Caco-2 (cell line): Measurements from ENCODE around the gene MDH1B. TPM values are rescaled to one million over a fixed set of nuclear protein-coding genes. Genes with fewer than 3 reads are reported as not detected.
"Not testable (repeated sequence)": the region's sequence is repeated elsewhere in the genome, so short reads cannot be mapped to it uniquely, and the experiment has no call there.

Source experiments
- BruUV-seq: library from RNA; stranded (reverse); fragments of 400-500 nt; replicated peaks from 2 replicates; lab custom pipeline; 2021; lab: Mats Ljungman, UMichigan
- CTCF ChIA-PET: fragments of 300-600 bp; sonication (Branson Sonifier 250); formaldehyde crosslinking; loops from one replicate; lab custom pipeline; 2022; ENCODE audit warnings: antibody characterized with exemption; lab: Charles Lee
- POLR2A ChIA-PET: fragments of 300-600 bp; sonication (Branson Sonifier 250); formaldehyde crosslinking; loops from one replicate; lab custom pipeline; 2022; ENCODE audit warnings: antibody characterized with exemption; lab: Charles Lee
- DNase-seq, 2 experiments: peaks; one replicate each; pipeline versions ENCODE4 v3.0.0 to v3.0.0-alpha.2; 2020 to 2022
- H3K27me3 ChIP-seq: replicated peaks from 2 replicates; pipeline ENCODE4 v1.6.0; 2011; ENCODE audit warnings: low read length; ENCODE audit not compliant: control insufficient read depth, insufficient read depth
- H3K36me3 ChIP-seq: 2 replicates; pipeline ENCODE4 v1.5.1; 2011; ENCODE audit warnings: low read length; ENCODE audit not compliant: control insufficient read depth, insufficient read depth
- H3K4me1 ChIP-seq: fragments of 250-450 bp; sonication (Bioruptor Pico); 2 replicates; pipeline ENCODE4 v1.5.1; 2020; ENCODE audit warnings: mild to moderate bottlenecking
- H3K4me3 ChIP-seq: 2 replicates; pipeline ENCODE4 v1.5.1; 2011; ENCODE audit warnings: low read depth, mild to moderate bottlenecking, control low read depth, low read length
- H3K9me3 ChIP-seq: fragments of 250-450 bp; sonication (Bioruptor Pico); 2 replicates; pipeline ENCODE4 v1.5.1; 2020; ENCODE audit warnings: mild to moderate bottlenecking, moderate library complexity
- H3K27ac Mint-ChIP-seq: one replicate; pipeline ENCODE4 v1.8.0; 2022; ENCODE audit warnings: mixed read lengths; ENCODE audit not compliant: unreplicated experiment
- H3K27me3 Mint-ChIP-seq: one replicate; pipeline ENCODE4 v1.8.0; 2022; ENCODE audit warnings: mixed read lengths; ENCODE audit not compliant: insufficient read depth, unreplicated experiment
- H3K36me3 Mint-ChIP-seq: one replicate; pipeline ENCODE4 v1.8.0; 2022; ENCODE audit warnings: mild to moderate bottlenecking, mixed read lengths; ENCODE audit not compliant: insufficient read depth, unreplicated experiment
- H3K4me1 Mint-ChIP-seq: one replicate; pipeline ENCODE4 v1.8.0; 2022; ENCODE audit warnings: low read depth, mixed read lengths; ENCODE audit not compliant: unreplicated experiment
- H3K4me3 Mint-ChIP-seq: one replicate; pipeline ENCODE4 v1.8.0; 2022; ENCODE audit warnings: mild to moderate bottlenecking, moderate library complexity, mixed read lengths; ENCODE audit not compliant: unreplicated experiment
- H3K9me3 Mint-ChIP-seq: one replicate; pipeline ENCODE4 v1.8.0; 2022; ENCODE audit warnings: mixed read lengths; ENCODE audit not compliant: unreplicated experiment
- CTCF ChIP-seq, 2 experiments: fragments of 200-600 bp in 1 of 2; IDR thresholded peaks; 1 replicate in 1 of 2; 2 replicates in 1 of 2; pipeline versions ENCODE4 v1.5.1 to v1.8.0; 2011 to 2022; ENCODE audit warnings: antibody characterized with exemption in 1 of 2, control low read depth in 1 of 2, inconsistent platforms in 1 of 2, low read depth in 1 of 2, low read length in 1 of 2, mild to moderate bottlenecking in 1 of 2, moderate library complexity in 1 of 2; ENCODE audit not compliant: insufficient read depth in 1 of 2, severe bottlenecking in 1 of 2, unreplicated experiment in 1 of 2
- intact Hi-C: fragments of 100-400 bp; cut with micrococcal nuclease; formaldehyde crosslinking; loops from one replicate; pipeline ENCODE4 v1.10.0; 2022; ENCODE audit not compliant: unreplicated experiment
- total RNA-seq: library from RNA; stranded (reverse); gene quantifications from 2 replicates; pipeline ENCODE4 v1.2.3, GENCODE V29; 2022

The MDH1B gene
- total RNA-seq, 1 experiment from 2014 or later = 0.34 TPM

- BruUV-seq = no TSS peak
- POLR2A ChIA-PET = no interaction called here
- no peaks in the 10 kb centered on the region for H3K36me3 Mint-ChIP-seq
- no peak overlapping the region for H3K4me3 Mint-ChIP-seq
- no peak for TF ChIP-seq CTCF (IDR thresholded peaks at IDR 0.05; ENCODE audit: insufficient read depth in 1 of 2, low read depth in 1 of 2, low read length in 1 of 2, severe bottlenecking in 1 of 2, unreplicated experiment in 1 of 2)
- H3K36me3 ChIP-seq = no peaks in the 10 kb centered on the region
- H3K4me1 ChIP-seq = no peaks in the 10 kb centered on the region
- H3K27ac Mint-ChIP-seq = no peak overlapping the region
- H3K9me3 ChIP-seq = no peaks in the 10 kb centered on the region
- H3K4me1 Mint-ChIP-seq = no peaks in the 10 kb centered on the region
- intact Hi-C loops = no loop called here
- peaks cover 22% of the 10 kb centered on the region for H3K27me3 Mint-ChIP-seq
- no peaks in the 10 kb centered on the region; the same call in 1 of the 2 replicates for H3K27me3 ChIP-seq
- no peak for DNase-seq
- CTCF ChIA-PET = no interaction called here
- no peaks in the 10 kb centered on the region for H3K9me3 Mint-ChIP-seq
- no peak overlapping the region for H3K4me3 ChIP-seq
These were observed 48.5 kb downstream of the MDH1B start for GRCh38 chr2:206716623-206717022.

- POLR2A ChIA-PET, BruUV-seq: not testable (repeated sequence)
These were observed 49.9 kb downstream of the MDH1B start for GRCh38 chr2:206715183-206715582.

GRCh38 chr2:206713746-206714145 is 51.4 kb downstream of the MDH1B start:
- CTCF ChIA-PET = no interaction called here

More at GRCh38 chr2:206715183-206715582, 49.9 kb downstream of the MDH1B start:
- H3K4me1 Mint-ChIP-seq, H3K4me1 ChIP-seq, CTCF ChIA-PET, H3K4me3 Mint-ChIP-seq, H3K9me3 ChIP-seq, intact Hi-C loops, H3K36me3 Mint-ChIP-seq, H3K27me3 ChIP-seq, H3K4me3 ChIP-seq, H3K9me3 Mint-ChIP-seq, H3K36me3 ChIP-seq, DNase-seq, H3K27ac Mint-ChIP-seq: not testable (repeated sequence)
- H3K27me3 Mint-ChIP-seq = peaks cover 22% of the 10 kb centered on the region

More at GRCh38 chr2:206713746-206714145, 51.4 kb downstream of the MDH1B start:
- DNase-seq = no peak
- Histone ChIP-seq H3K9me3 (no peaks in the 10 kb centered on the region), H3K4me3 (no peak overlapping the region), H3K36me3 (no peaks in the 10 kb centered on the region), H3K4me1 (no peaks in the 10 kb centered on the region), H3K27me3 (peaks cover 1% of the 10 kb centered on the region; the same call in 1 of the 2 replicates)
- H3K4me1 Mint-ChIP-seq = no peaks in the 10 kb centered on the region
- H3K4me3 Mint-ChIP-seq = no peak overlapping the region
- no peaks in the 10 kb centered on the region for H3K9me3 Mint-ChIP-seq
- POLR2A ChIA-PET = no interaction called here
- intact Hi-C loops = no loop called here
- BruUV-seq = no TSS peak
- H3K27ac Mint-ChIP-seq = no peak overlapping the region
- H3K36me3 Mint-ChIP-seq = no peaks in the 10 kb centered on the region
- peaks cover 24% of the 10 kb centered on the region for H3K27me3 Mint-ChIP-seq
- no peak for TF ChIP-seq CTCF (IDR thresholded peaks at IDR 0.05; ENCODE audit: insufficient read depth in 1 of 2, low read depth in 1 of 2, low read length in 1 of 2, severe bottlenecking in 1 of 2, unreplicated experiment in 1 of 2)
